CD4-positive, alpha-beta T cell treated with Interleukin-21 for 1 hour (primary cell): ENCODE results near the gene TLNRD1.
"Not testable (repeated sequence)": the region's sequence is repeated elsewhere in the genome, so short reads cannot be mapped to it uniquely, and the experiment has no call there.

Experiments
- DNase-seq: peaks from one replicate; pipeline ENCODE4 v3.0.0-alpha.2; 2020

TLNRD1 gene

GRCh38 chr15:81000624-81001151, at the start of gene TLNRD1:
TLNRD1 (plus strand) TSS chr15:81000923; CDS start chr15:81002272, 1,349 bp downstream.
- peak; percentile 88 for DNase-seq

- no peak for DNase-seq
These were observed 48.8 kb upstream of the TLNRD1 start for GRCh38 chr15:80951941-80952340.

- DNase-seq = no peak
These were observed 47.4 kb upstream of the TLNRD1 start for GRCh38 chr15:80953001-80953952.

- DNase-seq = no peak
These were observed 46.6 kb upstream of the TLNRD1 start for GRCh38 chr15:80953953-80954778.

DNA sequence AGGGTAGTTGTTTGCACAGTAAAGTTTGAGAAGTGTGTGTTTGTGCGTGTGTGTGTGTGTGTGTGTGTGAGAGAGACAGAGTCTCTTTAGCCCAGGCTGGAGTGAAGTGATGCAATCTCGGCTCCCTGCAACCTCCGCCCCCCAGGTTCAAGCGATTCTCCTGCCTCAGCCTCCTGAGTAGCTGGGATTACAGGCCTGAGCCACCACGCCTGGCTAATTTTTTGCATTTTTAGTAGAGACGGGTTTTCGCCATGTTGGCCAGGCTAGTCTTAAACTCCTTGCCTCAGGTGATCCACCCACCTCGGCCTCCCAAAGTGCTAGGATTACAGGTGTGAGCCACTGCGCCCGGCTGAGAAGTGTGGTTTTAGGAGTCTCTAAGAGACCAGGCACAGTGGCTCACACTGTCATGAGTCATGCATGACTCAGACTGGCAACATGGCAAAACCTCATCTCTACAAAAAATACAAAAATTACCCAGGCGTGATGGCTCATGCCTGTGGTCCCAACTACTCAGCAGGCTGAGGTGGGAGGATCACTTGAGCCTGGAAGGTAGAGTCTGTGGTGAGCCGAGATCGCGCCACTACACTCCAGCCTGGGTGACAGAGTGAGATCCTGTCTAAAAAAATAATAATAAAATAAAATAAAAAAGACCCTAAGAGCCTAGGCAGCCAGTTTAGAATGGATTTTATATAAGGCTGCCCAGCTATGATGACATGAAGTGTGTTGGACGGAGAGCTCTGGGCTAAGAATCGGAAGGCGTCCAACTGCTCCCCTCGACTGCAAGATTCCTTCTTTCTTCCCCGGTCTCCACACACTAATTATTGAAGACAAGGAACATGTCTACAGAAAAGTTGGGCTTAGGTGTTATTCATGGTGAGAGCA, 44.9 kb upstream of the TLNRD1 start:
- not testable (repeated sequence) for DNase-seq

GRCh38 chr15:80957556-80957955, 43.2 kb upstream of the TLNRD1 start:
- DNase-seq = no peak

DNA sequence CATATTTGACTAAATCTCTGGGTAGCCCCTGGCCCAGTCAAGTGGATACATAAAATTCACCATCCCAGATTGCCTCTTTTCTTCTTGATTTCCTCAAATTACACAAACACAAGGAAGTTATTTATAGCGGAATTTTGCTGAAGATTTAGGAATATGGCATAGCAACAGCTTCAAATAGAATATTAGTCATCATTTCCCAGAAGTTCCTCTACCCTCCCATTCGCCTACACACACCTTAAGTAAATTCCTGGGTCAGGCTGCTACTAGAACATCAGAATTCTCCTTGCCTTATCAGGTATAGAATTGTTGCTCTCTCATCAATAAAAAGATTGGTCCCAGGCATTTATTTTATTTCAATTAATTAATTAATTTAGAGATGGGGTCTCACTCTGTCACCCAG, 42.7 kb upstream of the TLNRD1 start:
- DNase-seq = no peak

DNA sequence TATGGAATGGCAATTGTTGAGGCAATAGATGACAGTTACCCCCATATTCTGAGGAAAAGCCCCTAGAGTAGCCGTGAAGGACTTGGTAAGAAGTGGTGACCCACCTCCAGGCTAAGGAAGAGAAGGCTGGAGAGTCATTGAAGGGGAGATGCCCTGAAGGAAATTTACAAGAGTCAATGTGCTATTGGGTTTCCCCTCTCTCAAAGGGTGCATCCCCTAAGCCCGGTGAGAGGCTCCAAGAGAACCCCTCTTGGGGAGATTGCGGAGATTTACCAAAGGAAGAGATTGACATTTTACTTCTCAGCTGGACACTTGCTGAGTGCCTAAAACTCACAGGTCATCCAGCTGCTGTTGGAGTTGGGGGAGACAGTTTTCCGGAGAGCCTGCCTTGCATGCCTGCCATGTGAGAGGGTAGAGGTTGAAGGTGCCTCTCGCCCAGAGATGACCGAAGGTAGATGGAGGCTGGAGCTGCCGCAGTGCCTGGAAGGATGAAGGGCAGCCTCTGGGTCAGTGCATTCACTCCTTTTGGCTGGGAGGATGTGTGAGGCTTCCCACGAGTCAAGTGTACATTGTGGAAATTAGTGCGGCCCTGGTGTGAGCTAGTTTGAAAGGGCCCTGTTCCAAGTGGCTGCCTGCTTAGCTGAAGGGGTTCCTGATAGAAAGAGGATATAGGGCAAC, 41.8 kb upstream of the TLNRD1 start:
- no peak for DNase-seq

- not testable (repeated sequence) for DNase-seq
These were observed 35.3 kb upstream of the TLNRD1 start for GRCh38 chr15:80965454-80965853.

GRCh38 chr15:80966431-80967197, 34.1 kb upstream of the TLNRD1 start:
- no peak for DNase-seq

DNA sequence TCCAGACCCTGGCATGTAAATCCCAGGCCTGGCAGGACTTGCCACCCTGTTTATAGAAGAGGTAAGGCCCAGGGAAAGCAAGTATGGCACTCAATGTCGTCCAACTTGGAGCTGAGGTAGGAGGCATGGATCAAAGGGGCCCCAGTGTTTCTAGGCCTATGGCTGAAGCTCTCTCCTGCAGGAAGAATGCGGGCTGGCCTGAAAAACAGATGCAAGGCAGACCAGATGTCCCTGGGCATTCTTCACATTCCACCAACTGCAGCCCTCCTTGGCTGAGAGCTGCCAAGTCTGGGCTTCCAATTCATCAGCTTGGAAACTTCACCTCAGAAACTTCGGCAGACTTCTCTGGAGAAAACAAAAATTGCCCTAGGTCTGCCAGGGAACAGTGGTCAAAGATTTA, 33.3 kb upstream of the TLNRD1 start:
- DNase-seq = no peak

DNA sequence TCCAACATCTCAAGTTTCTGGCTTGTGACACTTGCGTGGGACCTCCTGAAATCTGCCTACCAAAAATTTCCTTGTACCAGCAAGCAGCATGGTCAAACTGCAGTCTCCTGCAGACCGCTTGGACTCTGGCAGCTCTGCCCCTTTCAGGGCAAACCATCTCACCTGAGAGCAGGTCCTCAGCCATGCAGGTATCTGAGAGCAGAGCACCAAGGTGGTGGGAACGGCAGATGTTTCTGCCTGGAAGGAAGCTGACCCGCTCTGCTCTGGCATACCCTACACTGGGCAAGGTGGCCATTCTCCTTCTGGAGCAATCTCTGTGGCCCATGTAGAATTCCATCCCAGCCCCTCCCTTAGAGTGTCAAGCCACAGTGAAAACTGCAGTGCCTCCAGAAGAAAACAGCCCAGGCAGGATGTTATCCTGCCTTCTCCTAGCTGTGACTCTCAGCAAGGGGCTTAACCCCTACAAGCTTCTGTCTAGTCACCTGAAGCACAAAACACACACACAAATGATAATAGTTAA, 32.7 kb upstream of the TLNRD1 start:
- DNase-seq = no peak

- no peak for DNase-seq
These were observed 31.4 kb upstream of the TLNRD1 start for GRCh38 chr15:80969316-80969715.

- peak; percentile 70 for DNase-seq
These were observed 30.6 kb upstream of the TLNRD1 start for GRCh38 chr15:80970018-80970657.

DNA sequence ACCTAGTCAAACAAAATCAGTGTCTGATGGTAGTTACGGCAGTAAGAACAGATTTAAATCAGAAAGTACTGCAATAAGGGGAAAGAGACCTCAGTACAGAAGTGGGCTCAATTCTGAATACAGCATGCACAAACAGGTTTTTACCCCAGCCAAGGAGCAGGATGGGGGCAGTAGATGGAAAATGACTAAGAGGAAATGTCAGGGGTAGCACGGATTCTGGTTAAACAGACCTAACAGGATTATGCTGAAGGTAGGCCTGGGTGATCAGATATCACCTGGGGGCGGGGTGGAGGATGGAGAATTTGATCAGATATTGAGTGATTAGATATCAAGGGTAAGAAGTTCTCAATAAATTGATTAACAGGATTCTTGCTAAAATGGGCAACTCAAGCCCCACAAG, 30.1 kb upstream of the TLNRD1 start:
- no peak for DNase-seq

GRCh38 chr15:80971143-80971542, 29.6 kb upstream of the TLNRD1 start:
- DNase-seq = no peak

DNA sequence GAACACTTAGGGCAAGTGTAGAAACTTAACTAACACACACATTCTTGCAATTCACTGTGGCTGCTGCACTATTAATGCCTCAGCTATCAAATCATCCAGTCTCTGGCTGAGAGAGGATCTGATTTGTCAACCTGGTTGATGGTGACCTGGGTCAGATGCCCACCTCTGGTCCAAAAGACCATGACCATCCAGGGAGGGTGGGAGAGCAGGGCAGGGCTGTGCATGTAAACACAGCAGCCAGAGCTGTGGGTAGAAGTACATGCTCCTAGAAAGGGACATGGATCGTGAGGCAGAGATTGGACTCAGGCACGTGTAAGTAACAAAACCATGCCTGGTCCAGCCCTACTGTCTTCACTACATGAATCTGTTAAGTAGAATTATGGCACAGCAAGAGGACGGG, 28.4 kb upstream of the TLNRD1 start:
- no peak for DNase-seq

GRCh38 chr15:80974914-80975313, 25.8 kb upstream of the TLNRD1 start:
- no peak for DNase-seq

DNA sequence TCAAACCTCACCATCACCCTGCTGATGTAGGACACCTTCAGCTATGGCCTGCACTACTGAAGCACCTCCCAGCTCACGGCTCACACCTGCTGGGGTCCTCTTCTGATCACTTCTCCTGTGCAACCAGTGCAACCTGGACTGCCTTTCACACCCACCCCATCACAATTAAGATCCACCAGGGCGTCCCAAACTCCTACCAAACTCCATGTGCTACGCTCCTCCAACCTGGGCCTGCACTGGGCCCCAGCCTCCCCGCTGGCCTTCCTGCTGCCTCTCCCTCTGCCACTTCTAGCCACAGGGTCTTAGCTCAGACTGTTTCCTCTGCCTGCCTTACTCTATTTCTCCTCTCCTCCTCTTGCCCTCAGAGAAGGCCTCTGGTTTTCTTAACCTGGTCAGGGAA, 23.9 kb upstream of the TLNRD1 start:
- no peak for DNase-seq

DNA sequence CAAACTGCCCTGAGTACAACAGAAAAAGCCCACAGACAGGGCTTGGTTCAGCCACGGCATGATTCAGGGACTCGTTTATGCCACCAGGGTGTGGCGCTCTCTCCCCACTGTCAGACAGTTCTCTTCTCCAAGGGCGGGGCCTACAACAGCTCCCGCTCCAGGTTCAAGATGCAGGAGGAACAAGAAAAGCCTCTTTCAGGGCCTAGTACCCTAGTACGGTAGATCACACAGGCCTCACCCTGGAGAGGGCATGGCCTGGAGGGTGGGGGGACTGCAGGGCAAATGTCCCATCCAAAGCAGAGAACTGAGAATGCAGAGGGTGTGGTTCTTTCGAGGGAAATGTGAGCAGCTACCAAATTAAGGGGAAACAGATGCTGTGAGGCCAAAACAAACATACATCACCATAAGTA, 23.1 kb upstream of the TLNRD1 start:
- DNase-seq = peak; percentile 47
